Loucy (cell line): ENCODE data around the gene PKNOX2.

Source experiments
- H2AFZ ChIP-seq: fragments of 200-600 bp; sonication (generic); 2 replicates; pipeline ENCODE4 v1.6.0; 2016; ENCODE audit warnings: antibody characterized with exemption, mild to moderate bottlenecking, low read length, moderate library complexity
- H3F3A ChIP-seq: fragments of 200-600 bp; 2 replicates; pipeline ENCODE4 v1.6.0; 2016; ENCODE audit warnings: antibody characterized with exemption, low read depth, mild to moderate bottlenecking
- H3K27me3 ChIP-seq: fragments of 200-600 bp; sonication (generic); 2 replicates; pipeline ENCODE4 v1.6.1; 2014; ENCODE audit warnings: low read length, mild to moderate bottlenecking; ENCODE audit not compliant: insufficient read depth, poor library complexity, severe bottlenecking
- H3K36me3 ChIP-seq: fragments of 200-600 bp; sonication (generic); 2 replicates; pipeline ENCODE4 v1.6.1; 2016; ENCODE audit warnings: low read length; ENCODE audit not compliant: insufficient read depth
- H3K4me1 ChIP-seq: fragments of 200-600 bp; sonication (generic); 2 replicates; pipeline ENCODE4 v1.5.1; 2014; ENCODE audit warnings: low read length, mild to moderate bottlenecking; ENCODE audit not compliant: insufficient read depth, poor library complexity, severe bottlenecking
- H3K4me2 ChIP-seq: fragments of 200-600 bp; sonication (generic); 2 replicates; pipeline ENCODE4 v1.6.0; 2014; ENCODE audit warnings: antibody characterized with exemption, low read length, low read depth, mild to moderate bottlenecking; ENCODE audit not compliant: poor library complexity, severe bottlenecking
- H3K4me3 ChIP-seq: fragments of 200-600 bp; sonication (generic); 2 replicates; pipeline ENCODE4 v1.5.1; 2014; ENCODE audit warnings: low read length, mild to moderate bottlenecking, mixed read lengths; ENCODE audit not compliant: poor library complexity, severe bottlenecking
- H3K79me2 ChIP-seq: fragments of 200-600 bp; sonication (generic); 2 replicates; pipeline ENCODE4 v1.6.1; 2014; ENCODE audit warnings: low read length; ENCODE audit not compliant: insufficient read depth
- H3K9ac ChIP-seq: fragments of 200-600 bp; sonication (generic); 2 replicates; pipeline ENCODE4 v1.6.0; 2014; ENCODE audit warnings: mild to moderate bottlenecking, low read depth, low read length, moderate library complexity; ENCODE audit not compliant: poor library complexity, severe bottlenecking
- H3K9me2 ChIP-seq: fragments of 200-600 bp; sonication (generic); replicated peaks from 2 replicates; pipeline ENCODE4 v1.6.1; 2016; ENCODE audit warnings: low read depth, low read length, mixed read lengths
- H3K9me3 ChIP-seq: fragments of 200-600 bp; sonication (generic); 2 replicates; pipeline ENCODE4 v1.6.1; 2014; ENCODE audit warnings: mild to moderate bottlenecking, antibody characterized with exemption, low read length, low read depth; ENCODE audit not compliant: insufficient read depth
- H4K20me1 ChIP-seq: fragments of 200-600 bp; sonication (generic); 2 replicates; pipeline ENCODE4 v1.6.0; 2014; ENCODE audit warnings: antibody characterized with exemption, low read length, mild to moderate bottlenecking; ENCODE audit not compliant: insufficient read depth, poor library complexity, severe bottlenecking
- EZH2phosphoT487 ChIP-seq: fragments of 200-600 bp; IDR thresholded peaks from 2 replicates; pipeline ENCODE4 v1.6.1; 2018; ENCODE audit warnings: antibody characterized with exemption, mild to moderate bottlenecking, moderate library complexity, borderline replicate concordance
- TF ChIP-seq, protein P1 (sequence below): fragments of 200-600 bp; sonication (generic); conservative IDR thresholded peaks from 2 replicates; pipeline ENCODE4 v1.5.1; 2014; ENCODE audit warnings: mild to moderate bottlenecking, antibody characterized with exemption, low read length

PKNOX2 gene

DNA sequence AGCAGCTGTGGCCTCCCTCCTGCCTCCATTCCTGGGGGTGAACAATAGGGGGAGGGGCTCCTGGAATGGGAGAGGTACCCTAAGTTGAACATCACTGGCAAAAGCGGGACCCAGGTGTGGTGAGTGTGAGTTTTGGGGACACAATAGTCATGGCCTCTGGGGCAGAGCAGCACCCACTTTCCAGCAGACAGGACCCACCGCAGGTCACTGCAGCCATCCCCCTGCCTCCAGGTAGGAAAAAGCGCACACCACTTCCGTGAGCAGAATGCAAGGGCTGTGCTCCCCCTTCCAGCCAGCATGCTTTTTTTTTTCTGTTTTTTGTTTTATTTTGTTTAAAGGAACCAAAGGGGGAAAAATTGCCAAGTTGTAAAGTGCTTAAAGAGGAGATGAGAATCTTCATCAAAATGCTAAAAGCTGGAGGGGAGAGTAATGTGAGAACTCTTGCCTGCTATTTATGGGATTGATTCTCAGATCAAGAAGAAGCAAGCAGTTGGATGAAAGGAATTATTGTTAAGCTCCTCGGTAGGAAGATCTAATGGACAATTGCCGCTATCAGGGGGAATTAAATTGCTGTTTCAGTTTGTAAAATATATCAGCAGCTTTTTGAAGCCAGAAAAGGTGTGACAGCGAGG, 178.7 kb downstream of the PKNOX2 start:
- Histone ChIP-seq H3K36me3 (no peaks in the 10 kb centered on the region), H3K4me1 (no peaks in the 10 kb centered on the region), H3K27me3 (no peaks in the 10 kb centered on the region), H3K4me3 (no peak overlapping the region), H3K4me2 (no peak overlapping the region), H4K20me1 (no peaks in the 10 kb centered on the region), H3K9me3 (no peaks in the 10 kb centered on the region), H3K9me2 (no peaks in the 10 kb centered on the region), H3K79me2 (no peaks in the 10 kb centered on the region), H3K9ac (no peak overlapping the region), H3F3A (no peaks in the 10 kb centered on the region), H2AFZ (no peak overlapping the region)
- no peak for TF ChIP-seq EZH2phosphoT487
- TF ChIP-seq, protein P1, sequence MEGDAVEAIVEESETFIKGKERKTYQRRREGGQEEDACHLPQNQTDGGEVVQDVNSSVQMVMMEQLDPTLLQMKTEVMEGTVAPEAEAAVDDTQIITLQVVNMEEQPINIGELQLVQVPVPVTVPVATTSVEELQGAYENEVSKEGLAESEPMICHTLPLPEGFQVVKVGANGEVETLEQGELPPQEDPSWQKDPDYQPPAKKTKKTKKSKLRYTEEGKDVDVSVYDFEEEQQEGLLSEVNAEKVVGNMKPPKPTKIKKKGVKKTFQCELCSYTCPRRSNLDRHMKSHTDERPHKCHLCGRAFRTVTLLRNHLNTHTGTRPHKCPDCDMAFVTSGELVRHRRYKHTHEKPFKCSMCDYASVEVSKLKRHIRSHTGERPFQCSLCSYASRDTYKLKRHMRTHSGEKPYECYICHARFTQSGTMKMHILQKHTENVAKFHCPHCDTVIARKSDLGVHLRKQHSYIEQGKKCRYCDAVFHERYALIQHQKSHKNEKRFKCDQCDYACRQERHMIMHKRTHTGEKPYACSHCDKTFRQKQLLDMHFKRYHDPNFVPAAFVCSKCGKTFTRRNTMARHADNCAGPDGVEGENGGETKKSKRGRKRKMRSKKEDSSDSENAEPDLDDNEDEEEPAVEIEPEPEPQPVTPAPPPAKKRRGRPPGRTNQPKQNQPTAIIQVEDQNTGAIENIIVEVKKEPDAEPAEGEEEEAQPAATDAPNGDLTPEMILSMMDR = no peak

DNA sequence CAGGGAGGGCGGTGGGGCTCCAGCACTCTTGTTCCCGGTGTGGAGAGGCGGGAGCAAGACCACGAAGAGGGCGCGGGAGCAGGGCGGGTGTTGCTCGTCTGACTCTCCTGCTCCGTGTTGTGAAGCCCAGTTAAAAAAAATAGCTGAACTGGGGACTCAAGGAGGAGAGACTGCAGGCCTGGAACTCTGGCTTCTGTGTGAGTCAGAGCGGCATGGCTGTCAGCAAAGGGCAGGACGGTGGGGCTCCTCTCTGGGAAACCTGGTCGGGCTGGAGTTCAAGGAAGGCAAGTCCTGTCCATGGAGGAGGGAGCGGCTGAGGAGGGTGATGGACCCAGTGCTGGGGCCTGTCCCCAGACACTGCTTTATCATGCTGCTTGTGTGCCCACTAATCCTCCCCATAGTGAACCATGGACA, 179.2 kb downstream of the PKNOX2 start:
- H3K9me2 ChIP-seq = no peaks in the 10 kb centered on the region
- H3F3A ChIP-seq = no peaks in the 10 kb centered on the region
- H3K79me2 ChIP-seq = no peaks in the 10 kb centered on the region
- no peaks in the 10 kb centered on the region for H4K20me1 ChIP-seq
- H3K36me3 ChIP-seq = no peaks in the 10 kb centered on the region
- H3K9ac ChIP-seq = no peak overlapping the region
- H3K4me2 ChIP-seq = no peak overlapping the region
- H3K4me1 ChIP-seq = no peaks in the 10 kb centered on the region
- no peak overlapping the region for H3K4me3 ChIP-seq
- H2AFZ ChIP-seq = no peak overlapping the region
- no peaks in the 10 kb centered on the region for H3K27me3 ChIP-seq
- TF ChIP-seq EZH2phosphoT487 = no peak
- TF ChIP-seq, protein P1 = no peak
- H3K9me3 ChIP-seq = no peaks in the 10 kb centered on the region

DNA sequence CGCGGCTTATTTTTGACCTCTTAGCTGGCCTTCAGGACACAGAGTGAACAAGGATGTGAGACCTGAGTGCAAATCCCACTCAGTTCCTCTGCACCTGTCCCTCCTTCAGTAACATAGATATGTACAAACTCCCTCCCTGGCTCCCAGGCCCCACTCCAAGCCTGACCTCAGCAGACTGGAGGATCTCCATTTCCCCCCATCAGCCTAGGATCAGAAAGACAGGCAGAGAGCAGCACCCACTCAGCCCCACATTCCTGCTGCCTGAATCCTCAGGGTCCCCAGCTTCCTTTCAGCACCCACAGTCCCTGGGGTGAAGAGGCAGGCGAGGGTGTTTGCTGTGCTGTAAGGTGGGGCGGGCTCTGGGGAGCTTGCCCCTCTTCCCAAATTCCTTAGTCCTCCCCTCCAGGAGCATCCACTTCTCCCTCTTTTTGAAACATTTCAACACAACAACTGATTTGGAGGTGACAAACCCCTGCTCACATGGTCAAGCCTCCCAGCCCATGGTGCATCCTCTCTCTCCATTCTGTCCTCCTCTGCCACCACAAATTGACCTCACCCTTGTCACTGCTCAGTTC, 180.4 kb downstream of the PKNOX2 start:
- no peaks in the 10 kb centered on the region for H3K9me3 ChIP-seq
- H3K36me3 ChIP-seq = no peaks in the 10 kb centered on the region
- H3K4me3 ChIP-seq = no peak overlapping the region
- H3K9me2 ChIP-seq = no peaks in the 10 kb centered on the region
- H3K79me2 ChIP-seq = no peaks in the 10 kb centered on the region
- no peaks in the 10 kb centered on the region for H3K27me3 ChIP-seq
- H3F3A ChIP-seq = no peaks in the 10 kb centered on the region
- no peaks in the 10 kb centered on the region for H4K20me1 ChIP-seq
- no peak overlapping the region for H2AFZ ChIP-seq
- H3K4me1 ChIP-seq = no peaks in the 10 kb centered on the region
- H3K9ac ChIP-seq = no peak overlapping the region
- H3K4me2 ChIP-seq = no peak overlapping the region
- TF ChIP-seq, protein P1 = no peak
- no peak for TF ChIP-seq EZH2phosphoT487
